GM21737 (cell line): ENCODE data around the gene TAS2R20.

ENCODE experiments used
- ATAC-seq: cut with Tn5 transposase; IDR thresholded peaks from one replicate; pipeline ENCODE4 v1.9.1; 2021; ENCODE audit warnings: mild to moderate bottlenecking, moderate library complexity; ENCODE audit not compliant: unreplicated experiment

TAS2R20 gene

DNA sequence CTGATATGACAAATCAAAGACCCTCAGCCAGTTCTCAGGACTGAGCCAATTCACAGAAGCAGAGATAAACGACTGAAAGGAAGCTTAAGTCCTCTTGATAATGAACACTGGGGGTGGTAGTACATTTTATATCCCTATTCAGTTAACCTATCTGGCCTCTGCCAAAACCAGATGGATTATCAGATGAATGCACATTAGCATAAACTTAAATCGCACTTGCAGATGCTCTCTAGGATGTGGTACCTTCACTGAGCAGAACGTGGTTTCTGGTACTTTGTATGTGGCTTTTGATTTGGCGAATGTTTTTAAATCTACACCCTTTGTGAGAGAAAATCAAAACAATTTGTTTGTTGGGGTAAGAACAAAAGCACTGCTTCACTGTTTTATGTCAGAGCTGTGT is 37.9 kb downstream of the TAS2R20 start:
- no peak for ATAC-seq

DNA sequence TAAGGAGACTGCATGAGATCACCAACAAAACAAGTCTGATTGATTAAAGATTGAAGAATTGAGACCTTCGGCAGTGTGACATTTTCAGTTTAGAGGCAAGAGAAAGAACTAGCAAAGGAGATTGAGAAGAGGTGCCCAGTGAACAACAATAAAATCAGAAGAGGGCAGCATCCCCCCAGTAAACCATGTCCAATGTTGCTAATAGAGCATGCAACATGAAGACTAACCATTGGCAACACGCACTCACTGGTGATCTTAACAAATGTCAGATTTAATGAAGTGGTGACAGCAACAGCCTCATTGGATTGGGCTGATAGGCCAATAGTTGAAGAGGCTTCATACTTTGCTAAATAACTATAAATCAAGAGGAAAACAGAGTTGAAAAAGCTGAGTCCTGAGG is 38.3 kb downstream of the TAS2R20 start:
- ATAC-seq: no peak

DNA sequence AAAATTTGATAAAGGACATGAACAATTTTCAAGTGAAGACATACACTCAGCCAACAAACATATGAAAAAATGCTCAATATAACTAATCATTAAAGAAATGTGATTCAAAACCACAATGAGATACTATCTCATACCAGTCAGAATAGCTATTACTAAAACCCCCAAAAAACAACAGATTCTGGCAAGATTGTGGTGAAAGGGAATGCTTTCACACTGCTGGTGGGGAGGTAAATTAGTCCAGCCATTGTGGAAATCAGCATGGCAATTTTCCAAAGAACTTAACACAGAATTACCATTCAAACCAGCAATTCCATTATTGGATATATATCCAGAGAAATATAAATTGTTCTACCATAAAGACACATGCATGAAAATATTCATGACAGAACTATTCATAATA is 40.4 kb downstream of the TAS2R20 start:
- no peak for ATAC-seq

GRCh38 chr12:10956085-10956484 is 42.0 kb downstream of the TAS2R20 start:
- no peak for ATAC-seq

GRCh38 chr12:10952645-10953044 is 45.5 kb downstream of the TAS2R20 start:
- ATAC-seq: no peak
